22Rv1 (cell line): Measurements from ENCODE around the gene LAMA5.

ENCODE experiments used
- ZFX ChIP-seq: fragments of 450-650 bp; IDR thresholded peaks from 2 replicates; pipeline ENCODE4 v1.6.1; 2017; ENCODE audit warnings: antibody characterized with exemption, borderline replicate concordance
- TF ChIP-seq, protein P1 (sequence below): fragments of 450-650 bp; IDR thresholded peaks from 2 replicates; pipeline ENCODE4 v1.5.1; 2017; ENCODE audit warnings: mild to moderate bottlenecking

DNA sequence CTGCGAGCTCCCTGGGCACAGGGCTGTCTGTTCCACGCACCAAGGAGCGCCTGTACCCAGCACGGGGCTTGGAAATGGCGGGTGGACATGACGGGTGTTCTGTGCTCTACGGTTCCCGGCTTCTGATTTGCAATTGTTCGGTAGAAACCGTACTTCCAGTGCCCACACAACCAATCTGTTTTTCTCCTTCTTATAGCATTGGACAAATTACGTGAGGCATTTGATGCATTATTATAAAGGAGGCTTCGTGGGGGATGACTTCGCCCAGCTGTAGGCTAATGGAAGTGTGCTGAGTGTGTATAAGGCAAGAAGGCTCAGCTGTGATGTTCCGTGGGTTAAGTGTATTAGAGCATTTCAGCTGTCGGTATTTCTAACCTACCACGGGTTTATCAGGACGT is 10.0 kb upstream of the LAMA5 start:
- TF ChIP-seq, protein P1, sequence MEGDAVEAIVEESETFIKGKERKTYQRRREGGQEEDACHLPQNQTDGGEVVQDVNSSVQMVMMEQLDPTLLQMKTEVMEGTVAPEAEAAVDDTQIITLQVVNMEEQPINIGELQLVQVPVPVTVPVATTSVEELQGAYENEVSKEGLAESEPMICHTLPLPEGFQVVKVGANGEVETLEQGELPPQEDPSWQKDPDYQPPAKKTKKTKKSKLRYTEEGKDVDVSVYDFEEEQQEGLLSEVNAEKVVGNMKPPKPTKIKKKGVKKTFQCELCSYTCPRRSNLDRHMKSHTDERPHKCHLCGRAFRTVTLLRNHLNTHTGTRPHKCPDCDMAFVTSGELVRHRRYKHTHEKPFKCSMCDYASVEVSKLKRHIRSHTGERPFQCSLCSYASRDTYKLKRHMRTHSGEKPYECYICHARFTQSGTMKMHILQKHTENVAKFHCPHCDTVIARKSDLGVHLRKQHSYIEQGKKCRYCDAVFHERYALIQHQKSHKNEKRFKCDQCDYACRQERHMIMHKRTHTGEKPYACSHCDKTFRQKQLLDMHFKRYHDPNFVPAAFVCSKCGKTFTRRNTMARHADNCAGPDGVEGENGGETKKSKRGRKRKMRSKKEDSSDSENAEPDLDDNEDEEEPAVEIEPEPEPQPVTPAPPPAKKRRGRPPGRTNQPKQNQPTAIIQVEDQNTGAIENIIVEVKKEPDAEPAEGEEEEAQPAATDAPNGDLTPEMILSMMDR = no peak
- TF ChIP-seq ZFX = no peak
